A204.1 (cell line): Measurements from ENCODE around the gene CACNA2D1.
A peak's percentile ranks its signal among the peaks of the same experiment; 100 is the strongest.

ENCODE experiments used
- FAIRE-seq: peaks from 2 replicates; lab custom pipeline; 2012; peaks lifted over from hg19 to GRCh38; lab: Jason Lieb, UNC

CACNA2D1 gene

GRCh38 chr7:82284936-82285519 lies 158.5 kb downstream of the CACNA2D1 start:
- no peak for FAIRE-seq

GRCh38 chr7:82275342-82275741 lies 168.2 kb downstream of the CACNA2D1 start:
- FAIRE-seq: no peak

- no peak for FAIRE-seq
Measured at GRCh38 chr7:82274681-82275080, 168.9 kb downstream of the CACNA2D1 start.

GRCh38 chr7:82273886-82274285 lies 169.7 kb downstream of the CACNA2D1 start:
- FAIRE-seq: no peak

GRCh38 chr7:82270870-82271269 lies 172.7 kb downstream of the CACNA2D1 start:
- no peak for FAIRE-seq

GRCh38 chr7:82268632-82269031 lies 174.9 kb downstream of the CACNA2D1 start:
- FAIRE-seq: no peak

- FAIRE-seq: no peak
Measured at GRCh38 chr7:82266081-82266480, 177.5 kb downstream of the CACNA2D1 start.

GRCh38 chr7:82264783-82265305 lies 178.7 kb downstream of the CACNA2D1 start:
- no peak for FAIRE-seq

GRCh38 chr7:82263920-82264782 lies 179.4 kb downstream of the CACNA2D1 start:
- FAIRE-seq: no peak

GRCh38 chr7:82258181-82258580 lies 185.4 kb downstream of the CACNA2D1 start:
- FAIRE-seq: no peak

GRCh38 chr7:82257118-82257695 lies 186.4 kb downstream of the CACNA2D1 start:
- FAIRE-seq: no peak

GRCh38 chr7:82255706-82256105 lies 187.9 kb downstream of the CACNA2D1 start:
- no peak for FAIRE-seq

- no peak for FAIRE-seq
Measured at GRCh38 chr7:82250598-82250997, 193.0 kb downstream of the CACNA2D1 start.

GRCh38 chr7:82249979-82250378 lies 193.6 kb downstream of the CACNA2D1 start:
- FAIRE-seq: no peak

- FAIRE-seq: no peak
Measured at GRCh38 chr7:82247814-82248433, 195.7 kb downstream of the CACNA2D1 start.

- no peak for FAIRE-seq
Measured at GRCh38 chr7:82244947-82245517, 198.5 kb downstream of the CACNA2D1 start.

- no peak for FAIRE-seq
Measured at GRCh38 chr7:82241356-82241755, 202.2 kb downstream of the CACNA2D1 start.

- FAIRE-seq: no peak
Measured at GRCh38 chr7:82235713-82236112, 207.9 kb downstream of the CACNA2D1 start.

- peak; percentile 94 for FAIRE-seq
Measured at GRCh38 chr7:82234457-82235049, 209.0 kb downstream of the CACNA2D1 start.

GRCh38 chr7:82230811-82231581 lies 212.6 kb downstream of the CACNA2D1 start:
- no peak for FAIRE-seq

- no peak for FAIRE-seq
Measured at GRCh38 chr7:82229164-82229563, 214.4 kb downstream of the CACNA2D1 start.
